GM21381 (cell line): ENCODE measurements around the gene MYLK.
"Not testable (repeated sequence)": the region's sequence is repeated elsewhere in the genome, so short reads cannot be mapped to it uniquely, and the experiment has no call there.

Experiments
- ATAC-seq: cut with Tn5 transposase; IDR thresholded peaks from one replicate; pipeline ENCODE4 v1.9.1; 2021; ENCODE audit warnings: mild to moderate bottlenecking, moderate library complexity; ENCODE audit not compliant: unreplicated experiment

MYLK gene

DNA sequence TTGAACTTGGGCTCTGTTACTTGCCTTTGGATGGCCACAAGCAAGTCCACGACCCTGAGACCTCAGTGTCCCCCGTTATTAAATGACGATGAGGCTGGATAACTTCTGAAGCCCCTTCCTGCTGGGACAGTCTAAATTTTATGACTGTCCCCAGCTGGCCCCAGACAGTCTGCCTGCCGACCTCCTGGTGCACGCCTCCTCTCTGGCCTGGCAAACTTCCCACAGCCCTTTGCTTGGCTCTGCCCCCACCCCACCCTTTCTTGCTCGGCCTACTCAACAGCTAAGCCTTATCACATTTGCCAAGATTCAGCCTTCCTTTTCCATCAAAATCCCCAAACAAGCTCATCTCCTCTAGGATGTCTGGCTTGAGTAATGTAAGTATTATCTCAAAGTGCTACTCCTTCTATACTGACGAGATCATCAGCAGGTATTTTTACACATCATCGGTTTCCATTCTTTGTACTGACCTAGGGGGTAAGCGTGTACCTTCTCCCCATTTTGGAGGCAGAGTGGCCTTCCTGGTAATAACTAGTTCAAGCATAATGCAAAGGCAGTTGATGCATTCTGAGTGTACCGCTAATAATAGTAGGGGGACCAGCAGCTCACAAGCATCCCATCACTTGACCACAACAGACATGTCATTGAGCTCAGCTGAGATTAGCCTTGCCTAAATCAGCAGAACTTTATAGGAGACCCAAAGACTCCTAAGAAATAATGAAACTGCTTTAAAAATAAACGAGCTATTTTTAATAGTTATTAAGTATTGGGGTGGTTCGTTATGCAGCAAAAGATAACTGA, 178.4 kb downstream of the MYLK start:
- no peak for ATAC-seq

DNA sequence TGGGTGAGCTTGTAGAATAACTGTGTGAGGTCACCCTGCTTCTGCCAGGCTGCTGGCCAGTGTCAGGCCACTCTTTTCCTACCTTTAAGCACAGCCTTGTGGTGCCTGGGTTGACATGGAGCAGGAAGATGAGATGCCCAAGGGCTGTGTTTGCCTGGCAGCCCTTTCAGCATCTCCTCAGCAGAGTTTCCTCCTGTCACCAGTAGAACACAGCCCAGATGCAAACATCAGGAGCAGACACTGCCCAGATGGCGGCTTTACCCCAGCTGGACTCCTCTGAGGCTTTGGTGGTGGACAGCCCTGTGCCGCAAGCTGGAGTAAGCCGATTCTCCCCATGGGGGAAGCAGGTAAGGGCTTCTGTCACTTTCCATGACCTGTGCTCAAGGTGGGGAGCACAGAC, 180.5 kb downstream of the MYLK start:
- not testable (repeated sequence) for ATAC-seq

- ATAC-seq: no peak
These were observed 181.4 kb downstream of the MYLK start for GRCh38 chr3:123702720-123703119.

DNA sequence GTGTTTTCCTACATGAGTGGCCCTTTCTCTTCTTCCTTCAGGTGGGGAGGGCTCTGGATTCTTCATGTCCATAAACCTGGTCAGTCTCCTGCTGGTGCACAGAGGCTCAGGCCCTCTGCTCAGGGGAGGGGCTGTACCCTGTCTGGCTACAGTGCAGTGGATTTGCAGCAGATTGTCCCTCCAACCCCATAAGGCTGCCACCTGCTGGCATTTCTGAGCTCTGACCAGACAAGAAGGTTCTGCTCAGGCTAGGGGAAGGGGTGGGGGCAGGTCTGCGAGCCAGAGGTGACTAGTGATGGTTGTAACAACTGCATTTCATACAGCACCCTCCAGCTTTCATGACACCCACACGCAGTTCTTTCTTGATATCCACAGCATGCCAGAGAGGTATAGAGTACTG, 182.1 kb downstream of the MYLK start:
- not testable (repeated sequence) for ATAC-seq

- ATAC-seq: no peak
These were observed 183.1 kb downstream of the MYLK start for GRCh38 chr3:123700791-123701722.

GRCh38 chr3:123698813-123699212, 185.3 kb downstream of the MYLK start:
- ATAC-seq: no peak

GRCh38 chr3:123696808-123697207, 187.3 kb downstream of the MYLK start:
- no peak for ATAC-seq

GRCh38 chr3:123695731-123696640, 188.1 kb downstream of the MYLK start:
- ATAC-seq: no peak

- no peak for ATAC-seq
These were observed 189.0 kb downstream of the MYLK start for GRCh38 chr3:123695152-123695551.

DNA sequence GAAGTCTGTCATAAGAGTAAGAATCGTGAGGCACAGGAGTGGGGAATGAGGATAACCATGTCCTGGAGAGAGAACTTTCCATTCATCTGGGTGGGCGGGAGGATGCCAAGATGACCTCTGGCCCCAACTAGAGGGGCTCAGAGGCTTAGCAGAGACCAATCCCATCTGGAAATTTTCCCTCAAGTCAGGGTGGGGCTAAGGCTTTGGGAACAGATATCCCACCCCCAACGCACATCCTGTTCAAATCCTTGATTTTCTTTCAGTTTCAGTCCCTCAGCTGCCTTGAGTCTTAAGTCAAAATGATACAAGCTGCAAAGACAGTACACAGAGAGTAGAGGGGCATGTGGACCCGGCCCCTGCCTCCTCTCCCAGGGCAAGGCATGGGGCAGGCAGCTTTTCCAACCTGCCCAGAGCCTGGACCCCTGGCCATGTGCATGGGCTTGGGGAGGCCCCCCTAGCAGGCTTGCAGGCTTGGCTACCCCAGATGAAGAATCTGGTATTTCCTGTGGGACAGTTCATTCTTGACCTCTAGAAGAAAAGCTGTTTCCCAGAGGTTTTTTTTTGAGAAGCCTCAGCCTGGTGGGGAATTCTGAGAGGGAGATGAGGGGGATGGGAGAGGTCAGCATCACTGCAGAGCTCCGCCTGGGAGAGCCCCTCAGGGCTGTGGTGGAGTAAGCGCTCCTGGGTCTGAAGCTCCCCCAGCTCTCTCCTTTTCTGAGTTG, 189.6 kb downstream of the MYLK start:
- no peak for ATAC-seq

DNA sequence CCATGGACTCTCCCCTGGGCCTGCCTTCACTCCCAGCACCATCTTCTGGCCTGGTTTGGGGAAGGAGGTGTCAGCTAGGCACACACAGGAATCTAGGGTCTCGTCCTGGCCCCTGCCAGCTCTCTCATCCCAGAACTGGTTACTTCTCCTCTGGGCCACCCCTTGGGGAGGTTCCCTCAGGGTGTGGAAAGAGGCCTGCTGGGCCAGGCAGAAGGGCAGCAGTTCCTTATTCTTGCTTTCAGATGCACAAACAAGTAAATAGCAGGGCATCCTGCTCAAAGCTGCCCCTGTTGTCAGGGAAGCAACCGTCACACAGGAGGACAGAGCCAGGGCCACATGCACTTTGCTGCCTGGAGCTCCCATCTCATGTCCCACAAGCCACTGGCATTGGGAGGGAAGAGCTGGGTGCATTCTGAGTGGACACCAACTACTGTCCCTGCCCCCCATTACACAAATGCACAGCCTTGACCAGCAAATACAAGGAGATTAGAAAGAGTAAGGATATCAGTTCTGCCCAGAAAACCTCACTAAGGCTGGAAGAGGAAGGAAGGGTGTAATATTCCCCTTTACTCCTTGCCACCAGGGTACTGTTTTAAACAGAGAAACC, 190.4 kb downstream of the MYLK start:
- no peak for ATAC-seq

DNA sequence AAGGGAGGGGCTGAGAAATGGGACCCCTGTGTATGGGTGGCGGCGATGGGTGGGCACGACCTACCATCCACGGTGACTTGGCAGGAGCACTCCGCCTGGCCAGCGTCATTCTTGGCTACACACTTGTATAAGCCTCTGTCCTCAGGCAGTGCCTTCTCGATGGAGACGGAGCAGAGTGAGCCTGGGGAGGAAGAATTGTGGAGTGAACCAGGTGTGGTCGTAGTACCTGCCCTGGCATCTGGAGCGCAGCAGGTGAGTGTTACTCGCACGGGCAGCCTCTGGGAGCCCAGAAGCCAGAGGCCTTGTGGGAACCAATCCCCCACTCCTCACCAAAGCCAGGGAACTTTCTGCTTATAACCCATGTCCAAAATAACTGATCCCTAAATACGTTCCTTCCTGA, 191.5 kb downstream of the MYLK start:
- ATAC-seq: no peak

DNA sequence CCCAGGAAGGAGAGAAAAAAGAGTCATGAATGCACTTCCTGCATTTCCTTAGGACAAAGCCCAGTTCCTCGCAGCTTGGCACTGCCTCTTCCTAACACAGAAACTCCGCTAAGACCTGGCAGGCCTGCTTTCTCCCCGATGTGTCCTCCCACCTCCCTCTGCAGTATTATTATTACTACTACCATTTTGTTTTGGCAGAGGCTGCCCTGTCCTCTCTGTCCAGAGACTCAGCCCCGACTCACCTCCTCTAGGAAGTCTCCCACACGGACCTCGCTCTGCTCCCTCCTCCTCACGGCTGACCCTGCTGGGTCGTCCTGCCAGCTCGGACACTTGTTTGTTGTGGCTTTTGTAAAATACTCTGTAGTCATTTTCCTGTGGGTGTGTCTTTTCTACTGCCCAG, 192.1 kb downstream of the MYLK start:
- no peak for ATAC-seq

- ATAC-seq: no peak
These were observed 194.3 kb downstream of the MYLK start for GRCh38 chr3:123689831-123690230.

DNA sequence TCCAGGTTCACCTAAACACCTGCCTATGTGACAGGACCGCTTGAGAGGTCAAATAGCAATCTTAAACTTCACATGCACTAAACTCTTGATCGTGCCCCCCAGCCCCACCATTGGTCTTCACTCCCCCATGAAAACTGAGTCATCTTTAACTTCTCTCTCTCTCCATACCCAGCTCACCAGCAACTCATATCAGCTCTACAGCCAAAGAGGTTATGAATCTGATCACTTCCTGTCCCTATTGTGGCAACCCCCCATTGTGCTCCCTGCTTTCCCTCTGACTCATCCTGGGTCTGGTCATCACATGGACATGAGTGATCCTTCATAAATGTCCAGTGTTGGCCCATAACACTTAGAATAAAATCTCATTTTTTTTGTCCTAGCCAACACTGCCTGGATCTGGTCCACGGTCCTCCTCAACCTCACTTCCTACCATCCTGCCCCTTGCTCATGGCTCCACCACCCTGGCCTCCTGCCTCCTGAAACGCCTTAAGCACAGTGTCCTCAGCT, 195.8 kb downstream of the MYLK start:
- no peak for ATAC-seq

GRCh38 chr3:123687286-123687685, 196.8 kb downstream of the MYLK start:
- no peak for ATAC-seq

GRCh38 chr3:123686251-123686650, 197.9 kb downstream of the MYLK start:
- ATAC-seq: no peak

GRCh38 chr3:123685780-123686179, 198.4 kb downstream of the MYLK start:
- ATAC-seq: no peak

DNA sequence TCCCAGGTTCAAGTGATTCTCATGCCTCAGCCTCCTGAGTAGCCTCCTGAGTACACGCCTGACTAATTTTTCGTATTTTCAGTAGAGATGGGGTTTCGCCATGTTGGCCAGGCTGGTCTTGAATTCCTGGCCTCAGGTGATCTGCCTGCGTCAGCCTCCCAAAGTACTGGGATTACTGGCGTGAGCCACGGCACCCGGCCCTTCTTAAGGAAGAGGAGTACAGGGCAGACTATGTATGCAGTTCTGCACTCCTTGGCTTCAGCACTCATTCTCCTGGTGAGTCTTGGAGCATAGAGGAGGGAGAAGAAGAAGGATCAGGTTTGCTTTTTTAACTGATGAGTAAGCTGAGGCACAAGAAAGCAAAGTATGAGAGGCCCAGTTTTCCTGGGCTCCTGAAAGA, 199.5 kb downstream of the MYLK start:
- no peak for ATAC-seq

- ATAC-seq: no peak
These were observed 199.9 kb downstream of the MYLK start for GRCh38 chr3:123684209-123684608.
